HepG2 (cell line): ENCODE results near the gene SLC38A3. TPM values are rescaled to one million over a fixed set of nuclear protein-coding genes. Genes with fewer than 3 reads are reported as not detected.

Experiments used
- GATAD2A ChIP-seq: IDR thresholded peaks from 2 replicates; pipeline ENCODE4 v1.6.1; 2016
- HMG20A ChIP-seq: IDR thresholded peaks from 2 replicates; pipeline ENCODE4 v1.6.1; 2016; ENCODE audit warnings: borderline replicate concordance
- KMT2B ChIP-seq: IDR thresholded peaks from 2 replicates; pipeline ENCODE4 v1.6.1; 2016; ENCODE audit warnings: missing genetic modification reagents, missing compliant biosample characterization
- MED8 ChIP-seq: sonication (generic); formaldehyde crosslinking; IDR thresholded peaks from 2 replicates; pipeline ENCODE4 v1.8.1; 2023; ENCODE audit warnings: mild to moderate bottlenecking, missing genetic modification reagents; ENCODE audit not compliant: insufficient replicate concordance
- PRDM10 ChIP-seq: sonication (generic); formaldehyde crosslinking; IDR thresholded peaks from 2 replicates; pipeline ENCODE4 v1.4.0; 2020; ENCODE audit warnings: low read depth, missing genetic modification reagents
- PREB ChIP-seq: sonication (generic); formaldehyde crosslinking; IDR thresholded peaks from 2 replicates; pipeline ENCODE4 v1.4.0; 2020; ENCODE audit warnings: missing genetic modification reagents
- RORA ChIP-seq: sonication (generic); formaldehyde crosslinking; IDR thresholded peaks from 2 replicates; pipeline ENCODE4 v1.5.0; 2020; ENCODE audit warnings: mild to moderate bottlenecking, missing genetic modification reagents, moderate library complexity
- TBL1XR1 ChIP-seq: fragments of 150-350 bp; IDR thresholded peaks from 2 replicates; pipeline ENCODE4 v1.6.1; 2014; ENCODE audit warnings: borderline replicate concordance, low read length; ENCODE audit not compliant: partially characterized antibody
- ZBTB43 ChIP-seq: sonication (generic); formaldehyde crosslinking; conservative IDR thresholded peaks from 2 replicates; pipeline ENCODE4 v1.4.0; 2020; ENCODE audit warnings: missing genetic modification reagents
- ZNF512B ChIP-seq: sonication (generic); formaldehyde crosslinking; IDR thresholded peaks from 2 replicates; pipeline ENCODE4 v1.5.1; 2020; ENCODE audit warnings: missing genetic modification reagents, mild to moderate bottlenecking, borderline replicate concordance
- ZNF660 ChIP-seq: sonication (generic); formaldehyde crosslinking; IDR thresholded peaks from 2 replicates; pipeline ENCODE4 v1.5.1; 2020; ENCODE audit warnings: mild to moderate bottlenecking, low read depth, missing genetic modification reagents, borderline replicate concordance
- ZNF709 ChIP-seq: sonication (generic); formaldehyde crosslinking; IDR thresholded peaks from 2 replicates; pipeline ENCODE4 v1.5.0; 2020; ENCODE audit warnings: mild to moderate bottlenecking, missing genetic modification reagents
- ZNF773 ChIP-seq: sonication (generic); formaldehyde crosslinking; IDR thresholded peaks from 2 replicates; pipeline ENCODE4 v1.4.0; 2020; ENCODE audit warnings: missing genetic modification reagents, borderline replicate concordance
- ZSCAN29 ChIP-seq: sonication (generic); formaldehyde crosslinking; conservative IDR thresholded peaks from 2 replicates; pipeline ENCODE4 v1.4.0; 2020; ENCODE audit warnings: mild to moderate bottlenecking, missing genetic modification reagents
- polyA plus RNA-seq, 8 experiments: library from polyadenylated mRNA; depleted of rRNA in 3 of 8; stranded (reverse) in 7 of 8; unstranded in 1 of 8; fragments of >200 nt; fragmentation: Illumina TruSeq in 4 of 8; extraction: Trizol in 4 of 8; gene quantifications; 2 replicates each; pipeline versions ENCODE4 v1.2.1 to v1.2.3, GENCODE V29; 2011 to 2016; ENCODE audit warnings: low read depth in 4 of 8, missing spikeins in 1 of 8, mixed read lengths in 1 of 8; ENCODE audit not compliant: insufficient read depth in 1 of 8
- total RNA-seq, 5 experiments: library from RNA; depleted of rRNA; stranded (reverse); fragments of >200 nt; fragmentation: Illumina TruSeq; extraction: Trizol; gene quantifications; 2 replicates each; pipeline ENCODE4 v1.2.3, GENCODE V29; 2016; ENCODE audit warnings: low read depth in 1 of 5
- TF ChIP-seq, protein P1 (sequence below): sonication (generic); formaldehyde crosslinking; IDR thresholded peaks from 2 replicates; pipeline ENCODE4 v1.5.0; 2020; ENCODE audit warnings: mild to moderate bottlenecking, missing genetic modification reagents
- TF ChIP-seq, protein P2 (sequence below): sonication (generic); formaldehyde crosslinking; IDR thresholded peaks from 2 replicates; pipeline ENCODE4 v1.4.0; 2020; ENCODE audit warnings: missing genetic modification reagents
- TF ChIP-seq, protein P3 (sequence below): sonication (generic); formaldehyde crosslinking; IDR thresholded peaks from 2 replicates; pipeline ENCODE4 v1.5.0; 2020; ENCODE audit warnings: missing genetic modification reagents, mild to moderate bottlenecking, borderline replicate concordance

Gene SLC38A3
- total and polyA plus RNA-seq, 2 of the 13 experiments (the other 11 are each of a cell fraction or from before 2014, with no cell fraction given): 29.8 to 164 TPM

GRCh38 chr3:50189274-50189673, 15.8 kb upstream of the SLC38A3 start (continued):
- TF ChIP-seq, protein P1, sequence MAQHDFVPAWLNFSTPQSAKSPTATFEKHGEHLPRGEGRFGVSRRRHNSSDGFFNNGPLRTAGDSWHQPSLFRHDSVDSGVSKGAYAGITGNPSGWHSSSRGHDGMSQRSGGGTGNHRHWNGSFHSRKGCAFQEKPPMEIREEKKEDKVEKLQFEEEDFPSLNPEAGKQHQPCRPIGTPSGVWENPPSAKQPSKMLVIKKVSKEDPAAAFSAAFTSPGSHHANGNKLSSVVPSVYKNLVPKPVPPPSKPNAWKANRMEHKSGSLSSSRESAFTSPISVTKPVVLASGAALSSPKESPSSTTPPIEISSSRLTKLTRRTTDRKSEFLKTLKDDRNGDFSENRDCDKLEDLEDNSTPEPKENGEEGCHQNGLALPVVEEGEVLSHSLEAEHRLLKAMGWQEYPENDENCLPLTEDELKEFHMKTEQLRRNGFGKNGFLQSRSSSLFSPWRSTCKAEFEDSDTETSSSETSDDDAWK (CRISPR knock-in tag): no peak
- TF ChIP-seq ZNF512B (no peak), PREB (CRISPR knock-in tag) (no peak), TBL1XR1 (no peak), ZNF660 (CRISPR knock-in tag) (no peak), HMG20A (CRISPR knock-in tag) (no peak), ZBTB43 (CRISPR knock-in tag) (no peak), ZNF709 (CRISPR knock-in tag) (no peak), ZSCAN29 (no peak), PRDM10 (no peak), MED8 (CRISPR knock-in tag) (peak; percentile 32), KMT2B (CRISPR knock-in tag) (no peak), GATAD2A (CRISPR knock-in tag) (0 out of 2 replicates have a peak, but pooled peaks have one; percentile 36), RORA (CRISPR knock-in tag) (no peak), ZNF773 (CRISPR knock-in tag) (no peak)
- TF ChIP-seq, protein P2, sequence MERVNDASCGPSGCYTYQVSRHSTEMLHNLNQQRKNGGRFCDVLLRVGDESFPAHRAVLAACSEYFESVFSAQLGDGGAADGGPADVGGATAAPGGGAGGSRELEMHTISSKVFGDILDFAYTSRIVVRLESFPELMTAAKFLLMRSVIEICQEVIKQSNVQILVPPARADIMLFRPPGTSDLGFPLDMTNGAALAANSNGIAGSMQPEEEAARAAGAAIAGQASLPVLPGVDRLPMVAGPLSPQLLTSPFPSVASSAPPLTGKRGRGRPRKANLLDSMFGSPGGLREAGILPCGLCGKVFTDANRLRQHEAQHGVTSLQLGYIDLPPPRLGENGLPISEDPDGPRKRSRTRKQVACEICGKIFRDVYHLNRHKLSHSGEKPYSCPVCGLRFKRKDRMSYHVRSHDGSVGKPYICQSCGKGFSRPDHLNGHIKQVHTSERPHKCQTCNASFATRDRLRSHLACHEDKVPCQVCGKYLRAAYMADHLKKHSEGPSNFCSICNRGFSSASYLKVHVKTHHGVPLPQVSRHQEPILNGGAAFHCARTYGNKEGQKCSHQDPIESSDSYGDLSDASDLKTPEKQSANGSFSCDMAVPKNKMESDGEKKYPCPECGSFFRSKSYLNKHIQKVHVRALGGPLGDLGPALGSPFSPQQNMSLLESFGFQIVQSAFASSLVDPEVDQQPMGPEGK (CRISPR knock-in tag): peak; percentile 44; the same call in 1 of the 2 replicates
- TF ChIP-seq, protein P3, sequence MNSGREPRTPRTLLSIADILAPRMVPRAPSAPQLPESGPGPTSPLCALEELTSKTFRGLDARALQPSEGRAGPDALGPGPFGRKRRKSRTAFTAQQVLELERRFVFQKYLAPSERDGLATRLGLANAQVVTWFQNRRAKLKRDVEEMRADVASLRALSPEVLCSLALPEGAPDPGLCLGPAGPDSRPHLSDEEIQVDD: no peak
